Activated T-helper 1 cell treated with anti-CD3 and anti-CD28 coated beads, Interleukin-12 subunit alpha, Interleukin-12 subunit beta, Interleukin-2, Interleukin-4 antibody, amounts not matched to agents 30 ng/mL and 10 ng/mL and 1 ng/mL, durations not matched to agents 14 hours and 24 hours and 36 hours (primary cell): ENCODE results near the gene SYNPO. TPM values are rescaled to one million over a fixed set of nuclear protein-coding genes. Genes with fewer than 3 reads are reported as not detected.

Experiments used
- DNase-seq: peaks from one replicate; pipeline ENCODE4 v3.0.0; 2021; ENCODE audit warnings: low spot score
- H3K27ac Mint-ChIP-seq: one replicate; pipeline ENCODE4 v1.8.0; 2021; ENCODE audit warnings: mild to moderate bottlenecking, mixed read lengths
- H3K27me3 Mint-ChIP-seq: one replicate; pipeline ENCODE4 v1.8.0; 2022; ENCODE audit warnings: mild to moderate bottlenecking, moderate library complexity, mixed read lengths; ENCODE audit not compliant: insufficient read depth
- H3K36me3 Mint-ChIP-seq: one replicate; pipeline ENCODE4 v1.8.0; 2021; ENCODE audit warnings: low read depth, mixed read lengths
- H3K4me1 Mint-ChIP-seq: one replicate; pipeline ENCODE4 v1.8.0; 2021; ENCODE audit warnings: low read depth, mixed read lengths
- H3K4me3 Mint-ChIP-seq: one replicate; pipeline ENCODE4 v1.8.0; 2021; ENCODE audit warnings: mild to moderate bottlenecking, moderate library complexity, mixed read lengths
- H3K9me3 Mint-ChIP-seq: one replicate; pipeline ENCODE4 v1.8.0; 2021; ENCODE audit warnings: mixed read lengths
- intact Hi-C: fragments of 100-400 bp; cut with micrococcal nuclease; formaldehyde crosslinking; loops from one replicate; pipeline ENCODE4 v1.15.1; 2024
- total RNA-seq: library from RNA; stranded (reverse); gene quantifications from 2 replicates; pipeline ENCODE4 v1.2.3, GENCODE V29; 2022

Gene SYNPO
- total RNA-seq, 1 donor from 2014 or later: not detected

DNA sequence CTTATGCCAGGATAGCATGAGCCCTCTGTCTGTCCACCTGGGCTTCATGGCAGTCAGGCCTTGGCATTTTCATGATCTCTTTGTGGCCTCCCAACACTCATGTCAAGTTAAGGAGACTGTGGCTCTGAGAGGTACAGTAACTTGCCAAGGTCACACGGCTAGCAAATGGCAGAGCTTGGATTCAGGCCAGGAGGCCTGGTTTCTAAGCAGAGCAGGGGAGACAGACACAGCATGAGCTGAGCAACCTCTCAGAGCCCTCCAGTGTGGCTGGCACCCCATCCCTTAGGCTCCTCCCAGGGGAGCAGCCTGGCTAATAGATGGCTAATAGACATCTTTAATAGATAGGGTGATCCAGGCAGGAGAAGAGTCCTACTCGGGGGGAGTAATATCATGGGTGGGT lies 4.1 kb downstream of the SYNPO start:
- Mint-ChIP-seq H3K27ac (no peak overlapping the region), H3K36me3 (no peaks in the 10 kb centered on the region), H3K9me3 (no peaks in the 10 kb centered on the region), H3K4me3 (no peak overlapping the region), H3K27me3 (peaks cover 5% of the 10 kb centered on the region), H3K4me1 (no peaks in the 10 kb centered on the region)
- no peak for DNase-seq
- intact Hi-C loops: no loop called here

DNA sequence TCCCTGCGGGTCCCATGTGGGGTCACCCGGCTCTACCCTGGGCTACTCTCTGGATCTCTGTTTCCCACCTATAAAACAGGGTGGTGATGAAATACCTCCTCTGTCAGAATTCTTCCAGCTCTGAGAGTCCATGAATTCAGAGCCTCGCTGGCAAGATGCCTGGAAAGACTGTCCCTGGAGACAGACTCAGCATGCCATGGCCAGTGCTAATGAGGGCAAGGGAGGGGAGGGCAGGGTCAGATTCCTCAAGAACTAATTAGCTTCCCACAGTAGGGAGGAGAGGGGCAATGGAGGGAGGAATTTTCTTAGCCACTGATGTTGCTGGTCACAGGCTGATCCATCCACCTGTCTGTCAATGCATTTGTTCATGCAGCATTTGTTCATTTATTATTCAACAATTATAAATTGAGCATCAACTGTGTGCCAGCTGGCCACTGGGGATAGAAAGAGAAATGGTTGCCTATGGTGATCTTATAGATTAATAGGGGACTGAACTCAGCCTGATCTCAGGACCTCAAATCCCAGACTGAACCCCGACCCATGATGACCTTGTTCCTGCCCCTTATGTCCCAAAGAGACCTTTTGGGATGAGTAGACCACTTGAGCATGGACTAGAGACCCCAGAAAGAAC lies 4.7 kb downstream of the SYNPO start:
- peaks cover 2% of the 10 kb centered on the region for H3K27me3 Mint-ChIP-seq

GRCh38 chr5:150647275-150648251 lies 7.1 kb downstream of the SYNPO start:
- intact Hi-C loops: no loop called here
- Mint-ChIP-seq H3K9me3 (no peaks in the 10 kb centered on the region), H3K27me3 (no peaks in the 10 kb centered on the region), H3K36me3 (no peaks in the 10 kb centered on the region), H3K4me3 (no peak overlapping the region), H3K4me1 (no peaks in the 10 kb centered on the region), H3K27ac (no peak overlapping the region)
- DNase-seq: no peak

More for the DNA sequence above, 4.7 kb downstream of the SYNPO start:
- Mint-ChIP-seq H3K4me3 (no peak overlapping the region), H3K27ac (no peak overlapping the region), H3K9me3 (no peaks in the 10 kb centered on the region), H3K4me1 (no peaks in the 10 kb centered on the region), H3K36me3 (no peaks in the 10 kb centered on the region)
- intact Hi-C loops: no loop called here
- no peak for DNase-seq

DNA sequence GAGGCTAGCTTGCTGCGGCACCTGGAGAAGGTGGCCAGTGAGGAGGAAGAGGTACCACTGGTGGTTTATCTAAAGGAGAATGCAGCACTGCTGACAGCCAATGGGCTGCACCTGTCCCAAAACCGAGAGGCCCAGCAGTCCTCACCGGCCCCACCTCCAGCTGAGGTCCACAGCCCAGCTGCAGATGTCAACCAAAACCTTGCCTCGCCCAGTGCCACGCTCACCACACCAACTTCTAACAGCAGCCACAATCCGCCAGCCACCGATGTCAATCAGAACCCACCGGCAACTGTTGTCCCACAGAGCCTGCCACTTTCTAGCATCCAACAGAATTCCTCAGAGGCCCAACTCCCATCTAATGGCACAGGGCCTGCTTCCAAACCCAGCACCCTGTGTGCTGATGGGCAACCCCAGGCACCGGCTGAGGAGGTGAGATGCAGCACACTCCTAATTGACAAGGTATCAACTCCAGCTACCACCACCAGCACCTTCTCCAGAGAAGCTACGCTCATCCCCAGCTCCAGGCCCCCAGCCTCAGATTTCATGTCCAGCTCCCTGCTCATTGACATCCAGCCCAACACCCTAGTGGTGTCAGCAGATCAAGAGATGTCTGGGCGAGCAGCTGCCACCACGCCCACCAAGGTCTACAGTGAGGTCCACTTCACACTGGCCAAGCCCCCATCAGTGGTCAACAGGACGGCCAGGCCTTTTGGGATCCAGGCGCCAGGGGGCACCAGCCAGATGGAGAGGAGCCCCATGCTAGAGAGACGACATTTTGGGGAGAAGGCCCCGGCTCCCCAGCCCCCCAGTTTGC lies 8.0 kb downstream of the SYNPO start:
- Mint-ChIP-seq H3K9me3 (no peaks in the 10 kb centered on the region), H3K27ac (no peak overlapping the region), H3K4me1 (no peaks in the 10 kb centered on the region), H3K4me3 (no peak overlapping the region), H3K27me3 (peaks cover 3% of the 10 kb centered on the region), H3K36me3 (no peaks in the 10 kb centered on the region)
- DNase-seq: no peak
- intact Hi-C loops: no loop called here

DNA sequence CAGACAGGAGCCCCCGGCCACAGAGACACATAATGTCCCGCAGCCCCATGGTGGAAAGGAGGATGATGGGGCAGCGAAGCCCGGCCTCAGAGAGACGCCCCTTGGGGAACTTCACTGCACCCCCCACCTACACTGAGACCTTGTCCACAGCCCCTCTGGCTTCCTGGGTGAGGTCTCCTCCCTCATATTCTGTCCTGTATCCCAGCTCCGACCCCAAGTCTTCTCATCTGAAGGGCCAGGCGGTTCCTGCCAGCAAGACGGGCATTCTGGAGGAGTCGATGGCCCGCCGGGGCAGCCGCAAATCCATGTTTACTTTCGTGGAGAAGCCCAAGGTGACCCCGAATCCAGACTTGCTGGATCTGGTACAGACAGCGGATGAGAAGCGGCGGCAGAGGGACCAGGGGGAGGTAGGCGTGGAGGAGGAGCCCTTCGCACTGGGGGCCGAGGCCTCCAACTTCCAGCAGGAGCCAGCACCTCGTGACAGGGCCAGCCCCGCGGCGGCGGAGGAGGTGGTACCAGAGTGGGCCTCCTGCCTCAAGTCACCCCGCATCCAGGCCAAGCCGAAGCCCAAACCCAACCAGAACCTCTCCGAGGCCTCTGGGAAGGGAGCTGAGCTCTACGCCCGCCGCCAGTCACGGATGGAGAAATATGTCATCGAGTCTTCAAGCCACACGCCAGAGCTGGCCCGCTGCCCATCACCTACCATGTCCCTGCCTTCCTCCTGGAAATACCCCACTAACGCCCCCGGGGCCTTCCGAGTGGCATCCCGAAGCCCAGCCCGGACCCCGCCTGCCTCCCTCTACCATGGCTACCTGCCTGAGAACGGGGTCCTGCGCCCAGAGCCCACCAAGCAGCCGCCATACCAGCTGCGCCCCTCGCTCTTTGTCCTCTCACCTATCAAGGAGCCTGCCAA lies 8.9 kb downstream of the SYNPO start:
- Mint-ChIP-seq H3K27ac (no peak overlapping the region), H3K27me3 (peaks cover 10% of the 10 kb centered on the region), H3K4me1 (no peaks in the 10 kb centered on the region), H3K4me3 (no peak overlapping the region), H3K9me3 (no peaks in the 10 kb centered on the region), H3K36me3 (no peaks in the 10 kb centered on the region)
- no peak for DNase-seq
- intact Hi-C loops: no loop called here

GRCh38 chr5:150650021-150651006 lies 9.9 kb downstream of the SYNPO start:
- H3K36me3 Mint-ChIP-seq: no peaks in the 10 kb centered on the region
- no peaks in the 10 kb centered on the region for H3K9me3 Mint-ChIP-seq
- peaks cover 10% of the 10 kb centered on the region for H3K27me3 Mint-ChIP-seq
- intact Hi-C loops: no loop called here
- no peak overlapping the region for H3K4me3 Mint-ChIP-seq
- no peak overlapping the region for H3K27ac Mint-ChIP-seq
- no peaks in the 10 kb centered on the region for H3K4me1 Mint-ChIP-seq
- no peak for DNase-seq

DNA sequence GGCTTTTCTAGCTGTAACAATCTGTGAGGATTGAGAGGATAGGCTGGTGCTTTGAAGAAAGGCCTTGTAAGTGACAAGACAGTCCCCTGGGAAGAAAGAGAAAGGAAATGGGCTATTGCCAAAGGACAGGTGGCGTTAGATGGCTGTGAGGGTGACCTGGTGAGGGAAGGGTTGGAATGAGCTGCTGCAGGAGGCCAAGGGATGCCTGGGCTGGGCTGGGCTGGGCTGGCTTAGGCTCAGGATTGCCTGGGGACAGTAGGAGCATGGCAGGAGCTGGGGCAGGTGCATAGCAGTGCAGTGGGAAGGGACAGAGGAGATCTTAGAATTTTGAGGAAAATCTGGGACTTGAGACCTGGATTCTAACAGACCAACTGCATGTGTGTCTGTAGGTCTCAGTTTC lies 10.9 kb downstream of the SYNPO start:
- Mint-ChIP-seq H3K4me3 (no peak overlapping the region), H3K4me1 (no peaks in the 10 kb centered on the region), H3K9me3 (no peaks in the 10 kb centered on the region), H3K36me3 (no peaks in the 10 kb centered on the region), H3K27ac (no peak overlapping the region), H3K27me3 (peaks cover 12% of the 10 kb centered on the region)
- intact Hi-C loops: no loop called here
- DNase-seq: no peak

- Mint-ChIP-seq H3K4me1 (peaks cover 2% of the 10 kb centered on the region), H3K36me3 (no peaks in the 10 kb centered on the region), H3K9me3 (no peaks in the 10 kb centered on the region), H3K27ac (no peak overlapping the region), H3K4me3 (no peak overlapping the region), H3K27me3 (peaks cover 12% of the 10 kb centered on the region)
- DNase-seq: no peak
- intact Hi-C loops: no loop called here
These were observed 11.6 kb downstream of the SYNPO start for GRCh38 chr5:150651924-150652671.

- no peaks in the 10 kb centered on the region for H3K9me3 Mint-ChIP-seq
- no peaks in the 10 kb centered on the region for H3K36me3 Mint-ChIP-seq
- DNase-seq: no peak
- intact Hi-C loops: no loop called here
- H3K27me3 Mint-ChIP-seq: peaks cover 15% of the 10 kb centered on the region
- H3K4me3 Mint-ChIP-seq: no peak overlapping the region
- H3K27ac Mint-ChIP-seq: no peak overlapping the region
- peaks cover 7% of the 10 kb centered on the region for H3K4me1 Mint-ChIP-seq
These were observed 12.8 kb downstream of the SYNPO start for GRCh38 chr5:150653145-150653761.

DNA sequence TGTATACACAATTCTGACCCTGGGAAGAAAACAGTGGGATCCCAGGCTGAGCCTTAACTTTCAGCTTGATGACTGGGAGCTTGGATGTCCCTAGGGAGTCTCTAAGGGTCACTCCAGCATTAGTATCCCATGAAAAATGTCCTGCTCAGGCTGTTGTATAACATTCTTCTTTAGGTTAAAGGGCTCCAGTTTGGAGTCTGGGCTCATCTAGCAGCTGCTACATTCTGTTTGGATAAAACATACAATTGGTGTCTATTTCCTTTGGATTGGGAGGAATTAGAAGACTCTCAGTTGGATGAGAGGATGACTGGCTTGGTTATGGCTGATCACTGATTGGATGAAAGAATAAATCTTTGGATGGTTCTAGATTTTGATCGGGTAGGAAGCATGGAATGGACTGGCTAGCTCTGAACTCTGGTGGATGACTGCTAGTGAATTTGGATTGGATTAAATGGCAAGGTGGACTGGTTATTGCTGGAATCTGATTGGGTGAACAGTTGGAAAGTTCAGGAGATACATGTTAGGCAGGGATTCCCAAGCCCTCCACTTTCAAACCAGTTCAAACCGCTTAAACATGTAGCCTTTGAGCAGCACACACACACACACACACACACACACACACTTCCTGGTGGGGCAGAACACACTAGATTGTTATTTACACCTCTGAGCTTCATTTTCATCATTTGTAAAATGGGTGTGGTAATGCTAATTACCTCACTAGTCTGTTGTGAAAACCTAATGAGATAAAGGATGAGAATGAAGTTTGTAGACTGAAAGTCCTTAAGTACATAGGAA lies 13.5 kb downstream of the SYNPO start:
- no peaks in the 10 kb centered on the region for H3K9me3 Mint-ChIP-seq
- no peaks in the 10 kb centered on the region for H3K36me3 Mint-ChIP-seq
- H3K4me1 Mint-ChIP-seq: peaks cover 7% of the 10 kb centered on the region
- no peak overlapping the region for H3K4me3 Mint-ChIP-seq
- no peak for DNase-seq
- intact Hi-C loops: no loop called here
- H3K27ac Mint-ChIP-seq: no peak overlapping the region
- H3K27me3 Mint-ChIP-seq: peaks cover 15% of the 10 kb centered on the region
